GM12873 (cell line): Measurements from ENCODE around the gene AKNAD1.

Experiments used
- CTCF ChIP-seq: IDR thresholded peaks from 2 replicates; pipeline ENCODE4 v1.5.1; 2012; ENCODE audit warnings: low read depth, mild to moderate bottlenecking, moderate library complexity, low read length, control low read depth; ENCODE audit not compliant: insufficient read depth; ENCODE audit errors: missing control alignments

The AKNAD1 gene

GRCh38 chr1:108816049-108816893 is 40.6 kb downstream of the AKNAD1 start:
- no peak for TF ChIP-seq CTCF

- TF ChIP-seq CTCF: no peak
Measured at GRCh38 chr1:108815566-108815965, 41.3 kb downstream of the AKNAD1 start.

- no peak for TF ChIP-seq CTCF
Measured at GRCh38 chr1:108814343-108815125, 42.4 kb downstream of the AKNAD1 start.

- no peak for TF ChIP-seq CTCF
Measured at GRCh38 chr1:108813326-108813725, 43.6 kb downstream of the AKNAD1 start.

DNA sequence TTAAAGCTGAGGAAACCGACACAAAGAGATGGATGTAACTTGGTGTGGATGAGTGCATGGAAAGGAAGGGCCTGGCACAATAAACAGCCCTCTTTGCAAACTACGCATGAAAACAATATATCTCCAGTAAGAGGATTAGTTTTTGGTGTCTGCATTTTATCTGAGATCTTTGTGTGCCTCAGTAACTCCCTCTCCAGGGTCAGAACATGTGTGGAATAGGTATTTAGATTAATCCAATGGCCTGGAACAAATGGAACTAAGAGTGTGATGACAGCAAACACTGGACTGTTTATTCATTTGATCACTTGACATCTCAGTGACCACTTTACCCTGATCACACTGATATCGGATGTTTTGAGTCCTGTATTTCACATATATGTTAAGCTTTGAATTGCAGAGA is 45.3 kb downstream of the AKNAD1 start:
- no peak for TF ChIP-seq CTCF

DNA sequence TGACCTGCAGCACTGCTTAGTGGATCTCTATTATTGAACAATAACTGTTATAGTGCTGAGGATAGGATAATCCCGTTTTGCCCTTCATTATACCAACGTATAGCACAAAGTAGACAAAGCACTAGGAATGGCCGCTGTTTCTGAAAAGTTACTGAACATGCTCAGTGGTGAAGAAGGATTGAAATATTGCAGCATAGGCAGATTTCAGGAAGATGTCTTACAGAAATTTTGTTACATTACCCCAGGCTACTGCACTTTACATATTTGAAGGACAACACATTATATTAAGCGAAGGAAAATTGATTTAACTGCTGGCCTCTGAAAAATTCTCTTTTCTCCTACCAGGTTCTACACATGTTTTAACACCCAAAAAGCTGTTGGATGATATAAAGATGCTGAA is 48.5 kb downstream of the AKNAD1 start:
- TF ChIP-seq CTCF: no peak

DNA sequence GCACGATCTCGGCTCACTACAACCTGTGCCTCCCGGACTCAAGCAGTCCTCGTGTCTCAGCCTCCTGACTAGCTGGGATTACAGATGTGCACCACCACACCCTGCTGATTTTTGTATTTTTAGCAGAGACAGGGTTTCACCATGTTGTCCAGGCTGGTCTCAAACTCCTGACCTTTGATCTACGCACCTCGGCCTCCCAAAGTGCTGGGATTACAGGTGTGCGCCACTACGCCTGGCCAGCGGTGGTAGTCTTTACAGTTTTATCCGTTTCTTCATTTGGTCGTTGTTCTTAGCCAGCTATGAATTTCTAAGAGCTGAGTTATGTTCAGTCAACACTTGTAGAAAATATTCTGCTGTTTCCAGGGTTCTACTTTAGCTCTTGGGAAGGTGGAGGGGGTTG is 53.3 kb downstream of the AKNAD1 start:
- TF ChIP-seq CTCF: no peak
